ENCODE measurements around the gene BORCS5. TPM values are rescaled to one million over a fixed set of nuclear protein-coding genes. Genes with fewer than 3 reads are reported as not detected.
"Not testable (repeated sequence)": the region's sequence is repeated elsewhere in the genome, so short reads cannot be mapped to it uniquely, and the experiment has no call there.

Gene BORCS5
- polyA plus RNA-seq, 1 experiment, result 13.6 TPM

GRCh38 chr12:12415886-12416285 is 59.0 kb downstream of the BORCS5 start:
- Histone ChIP-seq H3K27ac (ENCODE audit: low read depth, low read length) (no peak overlapping the region), H3K9me3 (ENCODE audit: control insufficient read depth, insufficient read depth, low read length) (no peaks in the 10 kb centered on the region; the same call in 1 of the 2 replicates), H3K27me3 (ENCODE audit: control insufficient read depth, insufficient read depth, low read length) (no peaks in the 10 kb centered on the region), H3K4me3 (ENCODE audit: low read depth, low read length) (no peak overlapping the region)
- CTCF ChIA-PET, result no interaction called here
- POLR2A ChIA-PET, result no interaction called here
- no peak for DNase-seq (ENCODE audit: low read depth, low spot score)
- TF ChIP-seq CTCF (IDR thresholded peaks at IDR 0.05; ENCODE audit: low read depth, low read length), result no peak

GRCh38 chr12:12419165-12419564 is 62.3 kb downstream of the BORCS5 start:
- POLR2A ChIA-PET, result not testable (repeated sequence)

GRCh38 chr12:12423367-12423766 is 66.5 kb downstream of the BORCS5 start:
- no peak for DNase-seq (ENCODE audit: low read depth, low spot score)
- ChIA-PET CTCF (no interaction called here), POLR2A (no interaction called here)
- Histone ChIP-seq H3K9me3 (ENCODE audit: control insufficient read depth, insufficient read depth, low read length) (peaks cover 4% of the 10 kb centered on the region), H3K27ac (ENCODE audit: low read depth, low read length) (no peak overlapping the region), H3K27me3 (ENCODE audit: control insufficient read depth, insufficient read depth, low read length) (no peaks in the 10 kb centered on the region), H3K4me3 (ENCODE audit: low read depth, low read length) (no peak overlapping the region)
- no peak for TF ChIP-seq CTCF (IDR thresholded peaks at IDR 0.05; ENCODE audit: low read depth, low read length)

More at GRCh38 chr12:12419165-12419564, 62.3 kb downstream of the BORCS5 start:
- H3K9me3 ChIP-seq (ENCODE audit: control insufficient read depth, insufficient read depth, low read length); CTCF ChIA-PET; DNase-seq (ENCODE audit: low read depth, low spot score); H3K27ac ChIP-seq (ENCODE audit: low read depth, low read length); H3K4me3 ChIP-seq (ENCODE audit: low read depth, low read length); H3K27me3 ChIP-seq (ENCODE audit: control insufficient read depth, insufficient read depth, low read length): not testable (repeated sequence)

GRCh38 chr12:12425001-12425400 is 68.1 kb downstream of the BORCS5 start:
- POLR2A ChIA-PET, result no interaction called here
- CTCF ChIA-PET, result interaction anchor here (0.6 kb wide), 1 partner anchor 477 kb away, joined by 3 read pairs; no protein-coding TSS in a partner anchor
- DNase-seq (ENCODE audit: low read depth, low spot score), result no peak
- Histone ChIP-seq H3K27me3 (ENCODE audit: control insufficient read depth, insufficient read depth, low read length) (no peaks in the 10 kb centered on the region), H3K4me3 (ENCODE audit: low read depth, low read length) (no peak overlapping the region), H3K27ac (ENCODE audit: low read depth, low read length) (no peak overlapping the region), H3K9me3 (ENCODE audit: control insufficient read depth, insufficient read depth, low read length) (peaks cover 4% of the 10 kb centered on the region)
- no peak for TF ChIP-seq CTCF (IDR thresholded peaks at IDR 0.05; ENCODE audit: low read depth, low read length)

- TF ChIP-seq CTCF (IDR thresholded peaks at IDR 0.05; ENCODE audit: low read depth, low read length), result no peak
- POLR2A ChIA-PET, result no interaction called here
Observed at GRCh38 chr12:12425616-12426015, 68.7 kb downstream of the BORCS5 start.

GRCh38 chr12:12427568-12427967 is 70.7 kb downstream of the BORCS5 start:
- Histone ChIP-seq H3K4me3 (ENCODE audit: low read depth, low read length) (no peak overlapping the region), H3K27ac (ENCODE audit: low read depth, low read length) (no peak overlapping the region), H3K9me3 (ENCODE audit: control insufficient read depth, insufficient read depth, low read length) (peaks cover 4% of the 10 kb centered on the region), H3K27me3 (ENCODE audit: control insufficient read depth, insufficient read depth, low read length) (no peaks in the 10 kb centered on the region)
- ChIA-PET POLR2A (no interaction called here), CTCF (interaction anchor here (0.6 to 1.1 kb wide), 2 partner anchors 10 to 28 kb away, joined by 3 to 10 read pairs; no protein-coding TSS in a partner anchor)
- no peak for DNase-seq (ENCODE audit: low read depth, low spot score)
- no peak for TF ChIP-seq CTCF (IDR thresholded peaks at IDR 0.05; ENCODE audit: low read depth, low read length)

More at GRCh38 chr12:12425616-12426015, 68.7 kb downstream of the BORCS5 start:
- Histone ChIP-seq H3K4me3 (ENCODE audit: low read depth, low read length) (no peak overlapping the region), H3K9me3 (ENCODE audit: control insufficient read depth, insufficient read depth, low read length) (peaks cover 4% of the 10 kb centered on the region), H3K27me3 (ENCODE audit: control insufficient read depth, insufficient read depth, low read length) (no peaks in the 10 kb centered on the region), H3K27ac (ENCODE audit: low read depth, low read length) (no peak overlapping the region)
- DNase-seq (ENCODE audit: low read depth, low spot score), result no peak
- CTCF ChIA-PET, result interaction anchor here (0.6 kb wide), 1 partner anchor 476 kb away, joined by 3 read pairs; no protein-coding TSS in a partner anchor
